ENCODE results near the gene CYP2C8. TPM values are rescaled to one million over a fixed set of nuclear protein-coding genes. Genes with fewer than 3 reads are reported as not detected.
"Not testable (repeated sequence)": the region's sequence is repeated elsewhere in the genome, so short reads cannot be mapped to it uniquely, and the experiment has no call there.

CYP2C8 gene
- total RNA-seq (2014; rRNA removed; shearing (Covaris generic)) = not detected in 2 replicates

GRCh38 chr10:95069286-95069685, at the start of gene CYP2C8:
Gene CYP2C8, minus strand, starts transcription at chr10:95069497. Its CDS starts 95 bp downstream, at chr10:95069402.
- no peak for DNase-seq (ENCODE audit: low read depth)

- DNase-seq (ENCODE audit: low read depth) = no peak
These were observed 47.6 kb upstream of the CYP2C8 start for GRCh38 chr10:95116869-95117269.

GRCh38 chr10:95110823-95111222, 41.5 kb upstream of the CYP2C8 start:
- DNase-seq (ENCODE audit: low read depth) = not testable (repeated sequence)

DNA sequence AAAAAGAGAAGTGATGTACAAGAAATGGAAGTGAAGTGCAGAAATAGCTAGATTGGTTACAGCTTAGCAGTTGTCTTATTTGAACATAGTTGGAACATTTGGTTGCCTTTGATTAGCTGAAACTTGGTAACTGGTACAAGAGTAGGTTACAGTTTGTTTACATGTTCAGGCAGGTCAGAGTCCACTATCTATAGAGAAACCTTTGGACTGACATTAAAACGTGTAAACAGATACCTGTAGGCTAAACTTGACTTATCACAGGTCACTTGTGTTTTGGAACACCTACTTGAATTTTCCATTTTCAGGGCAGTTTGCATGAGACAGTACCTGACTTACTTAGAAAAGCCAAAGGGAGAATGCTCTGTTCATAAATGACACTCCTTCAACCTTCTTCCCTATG, 28.5 kb upstream of the CYP2C8 start:
- DNase-seq (ENCODE audit: low read depth) = no peak

DNA sequence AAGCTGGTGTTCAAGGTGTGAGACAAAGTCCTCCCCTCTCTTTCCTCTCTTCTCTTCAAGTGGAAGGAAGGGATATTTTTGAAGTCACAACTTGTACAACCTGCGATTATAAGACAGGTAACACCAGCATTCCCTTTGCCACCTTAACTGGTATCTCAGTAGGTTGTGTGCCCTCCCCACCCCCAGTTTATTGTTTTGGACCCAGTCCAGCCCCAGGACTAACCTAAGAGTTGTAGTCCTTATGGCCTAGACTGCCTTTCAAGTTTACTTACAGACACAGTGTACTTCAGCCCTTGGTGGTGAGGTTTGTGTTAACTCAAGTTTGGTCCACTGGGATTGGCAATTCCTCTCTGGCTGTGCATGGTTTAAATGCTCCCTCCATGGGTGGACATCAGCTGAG, 26.8 kb upstream of the CYP2C8 start:
- DNase-seq (ENCODE audit: low read depth) = no peak

- DNase-seq (ENCODE audit: low read depth) = not testable (repeated sequence)
These were observed 10.3 kb upstream of the CYP2C8 start for GRCh38 chr10:95079626-95080025.

DNA sequence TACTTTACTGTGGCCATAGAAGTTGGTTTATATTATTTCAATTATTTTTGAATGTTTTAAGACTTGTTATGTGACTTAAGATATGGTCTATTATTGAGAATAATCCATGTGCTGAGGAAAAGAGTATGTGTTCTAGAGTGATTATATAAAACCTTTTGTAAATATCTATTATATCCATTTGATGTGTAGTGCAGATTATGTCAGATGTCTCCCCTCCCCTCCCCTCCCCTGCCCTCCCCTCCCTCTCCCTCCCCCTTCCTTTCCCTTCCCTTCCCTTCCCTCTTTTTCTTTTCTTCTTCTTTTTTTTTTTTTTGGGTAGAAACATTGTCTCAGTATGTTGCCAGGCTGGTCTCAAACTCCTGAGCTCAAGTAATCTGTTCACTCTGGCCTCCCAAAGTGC, 8.3 kb upstream of the CYP2C8 start:
- DNase-seq (ENCODE audit: low read depth) = no peak

DNA sequence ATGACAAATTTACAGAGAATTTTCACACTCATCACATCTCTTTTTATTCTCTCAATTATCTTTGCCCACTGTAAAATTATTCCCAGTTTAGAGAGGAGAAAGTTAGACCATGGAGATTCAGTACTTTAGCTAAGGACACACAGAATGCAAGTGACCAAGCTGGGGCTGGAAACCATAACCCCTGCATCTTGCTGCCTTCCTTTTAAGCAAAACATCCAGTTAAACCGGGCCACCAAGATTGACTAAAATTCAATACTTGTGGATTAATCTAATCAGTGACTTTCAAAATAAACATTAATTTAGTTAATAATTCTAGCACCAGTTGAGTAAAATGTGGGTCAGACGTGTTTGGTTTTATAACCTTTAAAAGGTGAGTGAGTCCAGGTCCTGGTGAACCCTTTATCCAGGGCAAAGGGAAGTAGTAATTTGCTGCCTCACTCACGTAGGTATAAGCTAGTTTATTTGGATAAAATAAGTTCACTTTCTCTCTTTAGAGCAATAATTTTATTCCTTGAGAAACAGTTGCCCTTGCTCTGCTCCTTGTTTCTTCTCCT, 1.9 kb upstream of the CYP2C8 start:
- DNase-seq (ENCODE audit: low read depth) = no peak

- DNase-seq (ENCODE audit: low read depth) = not testable (repeated sequence)
These were observed 5.2 kb downstream of the CYP2C8 start for GRCh38 chr10:95064125-95064524.

DNA sequence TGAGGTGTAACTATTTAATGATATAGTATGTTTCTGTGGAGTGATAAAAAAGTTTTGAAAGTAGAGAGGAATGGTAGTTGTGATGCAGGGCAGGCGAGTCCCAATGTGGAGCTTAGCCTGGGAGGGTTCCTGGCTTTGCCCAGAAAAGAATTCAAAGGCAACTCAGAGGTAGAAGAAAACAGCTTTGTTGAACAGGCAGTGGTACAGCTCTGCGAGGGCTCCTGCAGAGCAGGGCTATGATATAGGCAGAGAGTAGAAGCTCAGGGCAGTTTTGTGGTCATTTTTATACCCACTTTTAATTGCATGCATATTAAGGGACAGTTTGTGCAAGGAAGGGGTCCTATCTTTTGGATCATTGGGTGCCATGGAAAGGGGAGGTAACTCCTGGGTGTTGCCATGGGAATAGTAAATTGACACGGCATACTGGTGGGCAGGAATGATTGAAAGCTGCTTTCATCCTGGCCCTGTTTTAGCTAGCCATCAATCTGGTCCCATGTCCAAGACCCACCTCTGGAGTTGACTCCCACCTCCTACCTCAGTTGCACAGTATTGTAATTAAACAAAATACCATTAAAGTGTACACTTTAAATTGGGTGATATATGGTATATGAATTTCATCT, 12.4 kb downstream of the CYP2C8 start:
- no peak for DNase-seq (ENCODE audit: low read depth)

DNA sequence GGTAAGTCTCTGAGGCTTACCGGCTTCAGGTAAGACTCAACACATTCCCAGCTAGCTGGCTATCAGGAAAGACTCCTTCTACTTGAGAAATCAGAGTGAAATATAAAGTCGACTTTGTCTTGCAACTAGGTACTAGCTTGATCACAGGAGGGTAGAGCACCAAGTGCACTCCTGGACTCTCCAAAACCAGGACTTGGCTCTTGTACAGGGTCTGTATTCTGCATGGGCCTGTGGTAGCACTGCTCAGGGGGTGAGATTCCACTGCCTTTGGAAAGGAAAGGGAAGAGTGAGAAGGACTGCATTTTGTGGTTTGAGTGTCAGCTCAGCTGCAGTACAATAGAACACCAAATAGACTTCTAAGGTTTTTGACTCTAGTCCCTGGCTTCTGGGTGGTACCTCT, 19.4 kb downstream of the CYP2C8 start:
- no peak for DNase-seq (ENCODE audit: low read depth)

DNA sequence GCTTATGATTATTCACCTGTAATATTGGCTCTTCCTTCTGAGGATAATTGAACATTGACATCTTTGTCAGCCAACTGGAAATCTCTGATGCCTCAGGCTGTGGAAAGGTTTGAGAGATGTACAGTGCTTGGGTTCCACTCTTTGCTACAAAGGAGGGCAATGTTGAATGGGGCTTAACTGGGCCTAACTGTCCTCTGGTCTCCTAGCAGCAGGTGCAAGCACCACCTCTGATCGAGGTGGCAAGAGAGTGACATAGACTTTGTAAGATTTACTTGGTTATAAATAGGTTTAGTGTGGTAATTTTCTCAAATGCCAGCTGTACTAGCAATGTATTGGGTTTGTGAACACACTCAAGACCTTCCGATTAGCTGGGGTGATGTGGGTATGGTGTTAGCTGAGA, 21.1 kb downstream of the CYP2C8 start:
- no peak for DNase-seq (ENCODE audit: low read depth)

GRCh38 chr10:95039281-95039680, 30.0 kb downstream of the CYP2C8 start:
- DNase-seq (ENCODE audit: low read depth) = no peak

- no peak for DNase-seq (ENCODE audit: low read depth)
These were observed 33.7 kb downstream of the CYP2C8 start for GRCh38 chr10:95035332-95036295.

- no peak for DNase-seq (ENCODE audit: low read depth)
These were observed 34.9 kb downstream of the CYP2C8 start for GRCh38 chr10:95034401-95034800.

GRCh38 chr10:95031656-95032055, 37.6 kb downstream of the CYP2C8 start:
- DNase-seq (ENCODE audit: low read depth) = no peak

DNA sequence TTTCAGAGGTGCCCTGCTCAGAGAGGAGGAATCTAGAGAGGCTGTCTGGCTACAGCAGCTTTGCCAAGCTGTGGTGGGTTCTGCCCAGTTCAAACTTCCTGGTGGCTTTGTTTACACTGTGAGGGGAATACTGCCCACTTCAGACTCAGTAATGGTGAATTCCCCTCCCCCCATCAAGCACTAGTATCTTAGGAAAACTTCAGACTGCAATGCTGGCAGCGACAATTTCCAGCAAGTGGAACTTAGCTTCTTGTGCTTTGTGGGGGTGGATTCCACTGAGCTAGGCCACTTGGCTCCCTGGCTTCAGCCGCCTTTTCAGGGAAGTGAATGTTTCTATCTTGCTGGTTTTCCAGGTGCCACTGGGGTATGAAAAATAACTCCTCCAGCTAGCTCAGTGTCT, 42.8 kb downstream of the CYP2C8 start:
- no peak for DNase-seq (ENCODE audit: low read depth)

DNA sequence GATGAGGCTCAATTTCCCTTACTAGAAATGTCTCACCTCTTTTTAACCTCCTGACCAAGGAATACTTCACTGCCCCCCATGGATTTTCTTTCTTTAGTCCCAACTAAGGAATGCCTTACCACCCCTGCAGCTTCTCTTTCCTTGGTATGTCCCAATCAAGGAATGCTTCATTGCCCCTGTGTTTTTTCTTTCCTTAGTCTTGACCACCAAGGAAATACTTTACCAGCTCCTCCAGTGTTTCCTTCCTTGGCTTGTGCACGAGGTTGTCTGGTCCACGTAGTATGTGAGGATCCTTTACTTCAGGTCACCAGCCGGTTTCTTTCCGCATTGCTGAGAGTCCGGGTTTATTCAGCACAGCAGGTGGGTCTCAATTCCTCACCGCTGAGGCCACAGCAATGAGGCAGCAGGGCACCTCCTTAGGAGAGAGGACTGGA, 71.5 kb downstream of the CYP2C8 start:
- DNase-seq (ENCODE audit: low read depth) = no peak

- no peak for DNase-seq (ENCODE audit: low read depth)
These were observed 76.5 kb downstream of the CYP2C8 start for GRCh38 chr10:94992811-94993210.

DNA sequence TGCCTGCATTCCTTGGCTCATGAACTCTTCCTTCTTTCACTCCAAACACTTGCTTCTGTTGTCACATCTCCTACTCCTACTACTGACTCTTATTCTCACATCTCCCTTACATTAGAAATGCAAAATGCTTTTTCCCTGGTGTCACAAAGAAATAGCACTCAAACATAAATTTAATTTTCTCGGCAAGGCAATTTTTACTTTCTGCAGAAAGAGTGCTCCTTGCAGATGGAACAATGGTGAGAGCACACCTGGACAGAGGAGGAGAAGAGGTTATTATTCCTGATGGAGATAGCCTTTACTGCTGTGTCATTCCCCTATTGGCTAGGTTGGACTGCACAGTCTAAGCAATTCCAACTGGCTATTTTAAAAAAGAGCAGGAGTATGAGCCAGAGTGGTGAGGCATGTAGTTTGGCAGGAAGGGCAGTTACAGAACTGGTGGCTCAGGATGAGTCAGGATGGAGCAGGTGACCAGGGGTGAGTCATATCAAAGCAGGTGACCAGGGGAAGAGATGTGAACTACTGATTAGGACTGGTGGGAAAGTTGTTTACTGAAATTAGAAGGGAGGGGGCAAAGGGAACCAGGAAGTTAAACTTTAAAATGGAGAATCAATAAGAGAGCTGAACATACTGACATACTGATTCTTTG, 77.9 kb downstream of the CYP2C8 start:
- DNase-seq (ENCODE audit: low read depth) = no peak

DNA sequence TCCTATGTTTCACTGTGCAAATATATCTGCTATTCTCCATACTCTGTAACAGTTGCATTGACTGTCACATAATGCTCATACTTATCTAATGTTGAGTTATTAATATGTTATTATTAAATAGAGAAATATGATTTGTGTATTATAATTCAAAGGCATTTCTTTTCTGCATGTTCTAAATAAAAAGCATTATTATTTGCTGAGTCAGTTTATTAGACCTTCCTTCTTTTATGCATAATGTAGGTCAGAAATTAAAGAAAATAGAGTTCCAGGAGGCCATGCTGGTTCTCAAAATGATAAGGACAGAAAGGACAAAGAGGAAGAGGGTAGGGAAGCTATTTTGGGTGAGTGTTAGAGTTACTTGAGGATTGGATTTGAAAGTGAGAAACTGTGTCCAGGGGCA, 80.1 kb downstream of the CYP2C8 start:
- DNase-seq (ENCODE audit: low read depth) = no peak
